Sigmoid colon (tissue), 4 donors: ENCODE data around the gene ITGA1.

ENCODE experiments used
- POLR2A ChIP-seq, 2 donors: fragments of 450-650 bp; IDR thresholded peaks; one replicate each; pipeline ENCODE4 v1.6.1; 2016; ENCODE audit warnings: antibody characterized with exemption in 2 of 2, mild to moderate bottlenecking in 2 of 2, moderate library complexity in 2 of 2
- POLR2AphosphoS5 ChIP-seq, 4 donors: sonication (generic); formaldehyde crosslinking; IDR thresholded peaks; one replicate each; pipeline ENCODE4 v1.6.1; 2017; ENCODE audit warnings: antibody characterized with exemption in 4 of 4

GRCh38 chr5:52894451-52894850, 106.7 kb downstream of the ITGA1 start:
- TF ChIP-seq POLR2A (IDR thresholded peaks at IDR 0.05) (no peak), POLR2AphosphoS5 (IDR thresholded peaks at IDR 0.05) (no peak)
